ENCODE measurements around the gene MYBPC2.
"Not testable (repeated sequence)": the region's sequence is repeated elsewhere in the genome, so short reads cannot be mapped to it uniquely, and the experiment has no call there.

GRCh38 chr19:50390952-50391351 is 41.7 kb upstream of the MYBPC2 start:
- not testable (repeated sequence) for TF ChIP-seq RXRA (IDR thresholded peaks at IDR 0.05; ENCODE audit: borderline replicate concordance, low read depth); NRF1 (IDR thresholded peaks at IDR 0.05; ENCODE audit: low read depth, low read length); YY1 (IDR thresholded peaks at IDR 0.05; ENCODE audit: low read depth); ELF1 (IDR thresholded peaks at IDR 0.05); RAD21 (IDR thresholded peaks at IDR 0.05; ENCODE audit: low read length); MEF2A (IDR thresholded peaks at IDR 0.05; ENCODE audit: borderline replicate concordance, low read depth); TAF1 (IDR thresholded peaks at IDR 0.05; ENCODE audit: borderline replicate concordance, low read depth, low read length); FOXJ3 (CRISPR knock-in tag; IDR thresholded peaks at IDR 0.05); RFX5 (IDR thresholded peaks at IDR 0.05; ENCODE audit: low read length); POLR2AphosphoS5 (IDR thresholded peaks at IDR 0.05; ENCODE audit: low read depth, low read length); MAX (IDR thresholded peaks at IDR 0.05; ENCODE audit: low read depth)
- TF ChIP-seq, protein P1, sequence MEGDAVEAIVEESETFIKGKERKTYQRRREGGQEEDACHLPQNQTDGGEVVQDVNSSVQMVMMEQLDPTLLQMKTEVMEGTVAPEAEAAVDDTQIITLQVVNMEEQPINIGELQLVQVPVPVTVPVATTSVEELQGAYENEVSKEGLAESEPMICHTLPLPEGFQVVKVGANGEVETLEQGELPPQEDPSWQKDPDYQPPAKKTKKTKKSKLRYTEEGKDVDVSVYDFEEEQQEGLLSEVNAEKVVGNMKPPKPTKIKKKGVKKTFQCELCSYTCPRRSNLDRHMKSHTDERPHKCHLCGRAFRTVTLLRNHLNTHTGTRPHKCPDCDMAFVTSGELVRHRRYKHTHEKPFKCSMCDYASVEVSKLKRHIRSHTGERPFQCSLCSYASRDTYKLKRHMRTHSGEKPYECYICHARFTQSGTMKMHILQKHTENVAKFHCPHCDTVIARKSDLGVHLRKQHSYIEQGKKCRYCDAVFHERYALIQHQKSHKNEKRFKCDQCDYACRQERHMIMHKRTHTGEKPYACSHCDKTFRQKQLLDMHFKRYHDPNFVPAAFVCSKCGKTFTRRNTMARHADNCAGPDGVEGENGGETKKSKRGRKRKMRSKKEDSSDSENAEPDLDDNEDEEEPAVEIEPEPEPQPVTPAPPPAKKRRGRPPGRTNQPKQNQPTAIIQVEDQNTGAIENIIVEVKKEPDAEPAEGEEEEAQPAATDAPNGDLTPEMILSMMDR (IDR thresholded peaks at IDR 0.05), result not testable (repeated sequence)
- TF ChIP-seq, protein P2, sequence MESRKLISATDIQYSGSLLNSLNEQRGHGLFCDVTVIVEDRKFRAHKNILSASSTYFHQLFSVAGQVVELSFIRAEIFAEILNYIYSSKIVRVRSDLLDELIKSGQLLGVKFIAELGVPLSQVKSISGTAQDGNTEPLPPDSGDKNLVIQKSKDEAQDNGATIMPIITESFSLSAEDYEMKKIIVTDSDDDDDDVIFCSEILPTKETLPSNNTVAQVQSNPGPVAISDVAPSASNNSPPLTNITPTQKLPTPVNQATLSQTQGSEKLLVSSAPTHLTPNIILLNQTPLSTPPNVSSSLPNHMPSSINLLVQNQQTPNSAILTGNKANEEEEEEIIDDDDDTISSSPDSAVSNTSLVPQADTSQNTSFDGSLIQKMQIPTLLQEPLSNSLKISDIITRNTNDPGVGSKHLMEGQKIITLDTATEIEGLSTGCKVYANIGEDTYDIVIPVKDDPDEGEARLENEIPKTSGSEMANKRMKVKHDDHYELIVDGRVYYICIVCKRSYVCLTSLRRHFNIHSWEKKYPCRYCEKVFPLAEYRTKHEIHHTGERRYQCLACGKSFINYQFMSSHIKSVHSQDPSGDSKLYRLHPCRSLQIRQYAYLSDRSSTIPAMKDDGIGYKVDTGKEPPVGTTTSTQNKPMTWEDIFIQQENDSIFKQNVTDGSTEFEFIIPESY (IDR thresholded peaks at IDR 0.05; ENCODE audit: borderline replicate concordance, low read depth), result not testable (repeated sequence)

All from SK-N-SH (cell line).